RWPE1 (cell line): ENCODE data around the gene TBCK.

Experiments
- CTCF ChIA-PET: fragments of 350-600 bp; sonication (Branson Sonifier 250); formaldehyde crosslinking; extraction: SDS; loops from one replicate; lab custom pipeline; 2021; lab: Yijun Ruan, JAX
- POLR2A ChIA-PET: fragments of 400-600 bp; formaldehyde crosslinking; extraction: SDS; loops from one replicate; lab custom pipeline; 2020; ENCODE audit warnings: antibody characterized with exemption; ENCODE audit not compliant: low non-redundant PET; lab: Yijun Ruan, JAX
- DNase-seq: peaks from one replicate; pipeline ENCODE4 v3.0.0; 2012; ENCODE audit warnings: low spot score
- H3K27ac ChIP-seq: fragments of 450-650 bp; 2 replicates; pipeline ENCODE4 v1.5.1; 2017
- TF ChIP-seq, protein P1 (sequence below): fragments of 450-650 bp; conservative IDR thresholded peaks from 2 replicates; pipeline ENCODE4 v1.5.1; 2017; ENCODE audit warnings: low read depth, mild to moderate bottlenecking

TBCK gene

GRCh38 chr4:106340774-106341173, 24.8 kb upstream of the TBCK start:
- TF ChIP-seq, protein P1, sequence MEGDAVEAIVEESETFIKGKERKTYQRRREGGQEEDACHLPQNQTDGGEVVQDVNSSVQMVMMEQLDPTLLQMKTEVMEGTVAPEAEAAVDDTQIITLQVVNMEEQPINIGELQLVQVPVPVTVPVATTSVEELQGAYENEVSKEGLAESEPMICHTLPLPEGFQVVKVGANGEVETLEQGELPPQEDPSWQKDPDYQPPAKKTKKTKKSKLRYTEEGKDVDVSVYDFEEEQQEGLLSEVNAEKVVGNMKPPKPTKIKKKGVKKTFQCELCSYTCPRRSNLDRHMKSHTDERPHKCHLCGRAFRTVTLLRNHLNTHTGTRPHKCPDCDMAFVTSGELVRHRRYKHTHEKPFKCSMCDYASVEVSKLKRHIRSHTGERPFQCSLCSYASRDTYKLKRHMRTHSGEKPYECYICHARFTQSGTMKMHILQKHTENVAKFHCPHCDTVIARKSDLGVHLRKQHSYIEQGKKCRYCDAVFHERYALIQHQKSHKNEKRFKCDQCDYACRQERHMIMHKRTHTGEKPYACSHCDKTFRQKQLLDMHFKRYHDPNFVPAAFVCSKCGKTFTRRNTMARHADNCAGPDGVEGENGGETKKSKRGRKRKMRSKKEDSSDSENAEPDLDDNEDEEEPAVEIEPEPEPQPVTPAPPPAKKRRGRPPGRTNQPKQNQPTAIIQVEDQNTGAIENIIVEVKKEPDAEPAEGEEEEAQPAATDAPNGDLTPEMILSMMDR, result no peak
- CTCF ChIA-PET, result no interaction called here
- no peak for DNase-seq
- H3K27ac ChIP-seq, result no peak overlapping the region
- POLR2A ChIA-PET, result no interaction called here

- TF ChIP-seq, protein P1, result no peak
- H3K27ac ChIP-seq, result no peak overlapping the region
- no peak for DNase-seq
- ChIA-PET CTCF (no interaction called here), POLR2A (no interaction called here)
Observed at GRCh38 chr4:106339431-106339830, 23.4 kb upstream of the TBCK start.

DNA sequence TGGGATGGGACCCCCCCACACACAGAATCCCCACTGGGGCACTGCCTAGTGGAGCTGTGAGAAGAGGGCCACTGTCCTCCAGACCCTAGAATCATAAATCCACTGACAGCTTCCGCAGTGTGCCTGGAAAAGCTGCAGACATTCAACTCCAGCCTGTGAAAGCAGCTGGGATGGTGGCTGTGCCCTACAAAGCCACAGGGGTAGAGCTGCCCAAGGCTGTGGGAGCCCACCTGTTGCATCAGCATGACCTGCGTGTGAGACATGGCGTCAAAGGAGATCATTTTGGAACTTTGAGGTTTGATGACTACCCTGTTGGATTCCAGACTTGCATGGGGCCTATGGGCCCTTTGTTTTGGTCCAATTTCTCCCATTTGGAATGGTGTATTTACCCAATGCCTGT, 22.7 kb upstream of the TBCK start:
- ChIA-PET POLR2A (no interaction called here), CTCF (no interaction called here)
- TF ChIP-seq, protein P1, result no peak
- DNase-seq, result no peak
- no peak overlapping the region for H3K27ac ChIP-seq

DNA sequence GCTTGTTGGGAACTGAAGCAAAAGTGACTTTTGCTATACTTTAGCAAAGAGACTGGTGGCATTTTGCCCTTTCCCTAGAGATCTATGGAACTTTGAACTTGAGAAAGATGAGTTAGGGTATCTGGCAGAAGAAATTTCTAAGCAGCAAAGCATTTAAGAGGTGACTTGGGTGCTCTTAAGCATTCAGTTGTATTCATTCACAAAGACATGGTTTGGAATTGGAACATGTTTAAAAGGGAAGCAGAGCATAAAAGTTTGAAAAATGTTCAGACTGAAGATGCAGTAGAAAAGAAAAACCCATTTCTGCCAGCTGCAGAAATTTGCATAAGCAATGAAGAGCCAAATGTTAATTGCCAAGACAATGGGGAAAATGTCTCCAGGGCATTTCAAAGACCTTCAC, 21.9 kb upstream of the TBCK start:
- no peak overlapping the region for H3K27ac ChIP-seq
- TF ChIP-seq, protein P1, result no peak
- POLR2A ChIA-PET, result no interaction called here
- CTCF ChIA-PET, result no interaction called here
- no peak for DNase-seq

DNA sequence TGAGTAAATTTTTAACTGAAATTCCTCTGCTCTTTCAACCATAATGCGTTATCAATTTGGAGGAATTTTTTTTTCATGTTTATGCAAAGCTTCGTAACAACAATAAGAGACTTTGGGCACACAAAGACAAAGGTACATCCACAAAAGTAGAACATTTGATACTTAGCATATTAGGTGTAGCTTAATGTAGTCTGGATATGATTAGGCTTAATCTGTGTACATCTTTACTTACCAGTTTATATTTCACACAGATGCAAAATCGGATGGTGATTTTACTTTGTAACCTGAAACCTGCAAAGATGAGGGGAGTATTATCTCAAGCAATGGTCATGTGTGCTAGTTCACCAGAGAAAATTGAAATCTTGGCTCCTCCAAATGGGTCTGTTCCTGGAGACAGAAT, 20.6 kb upstream of the TBCK start:
- DNase-seq, result no peak
- TF ChIP-seq, protein P1, result no peak
- ChIA-PET CTCF (no interaction called here), POLR2A (no interaction called here)
- no peak overlapping the region for H3K27ac ChIP-seq

GRCh38 chr4:106334741-106335470, 18.9 kb upstream of the TBCK start:
- POLR2A ChIA-PET, result no interaction called here
- H3K27ac ChIP-seq, result no peak overlapping the region
- CTCF ChIA-PET, result interaction anchor here (0.6 kb wide), 1 partner anchor 130 kb away, joined by 5 read pairs; no protein-coding TSS in a partner anchor
- TF ChIP-seq, protein P1, result no peak
- DNase-seq, result no peak
